HL-60 (cell line): ENCODE data around the gene PAWR.

ENCODE experiments used
- DNase-seq, 2 experiments: peaks; one replicate each; pipeline ENCODE4 v3.0.0-alpha.2; 2010 to 2020; ENCODE audit warnings: low read depth in 1 of 2, low spot score in 1 of 2
- H3K27ac ChIP-seq: fragments of 250-450 bp; sonication (Bioruptor Pico); replicated peaks from 2 replicates; pipeline ENCODE4 v1.5.1; 2020; ENCODE audit warnings: mild to moderate bottlenecking, moderate library complexity
- H3K27me3 ChIP-seq: fragments of 250-450 bp; sonication (Bioruptor Pico); 2 replicates; pipeline ENCODE4 v1.5.1; 2021; ENCODE audit warnings: mild to moderate bottlenecking, moderate library complexity; ENCODE audit not compliant: insufficient read depth, poor library complexity, severe bottlenecking
- H3K4me3 ChIP-seq: replicated peaks from 2 replicates; pipeline ENCODE4 v1.5.1; 2011; ENCODE audit warnings: mild to moderate bottlenecking, control low read depth, low read length; ENCODE audit not compliant: insufficient read depth
- GABPA ChIP-seq: IDR thresholded peaks from 2 replicates; pipeline ENCODE4 v1.6.1; 2012; ENCODE audit warnings: low read depth
- POLR2AphosphoS5 ChIP-seq: IDR thresholded peaks from 2 replicates; pipeline ENCODE4 v1.6.1; 2012; ENCODE audit warnings: low read depth
- SPI1 ChIP-seq: IDR thresholded peaks from 2 replicates; pipeline ENCODE4 v1.6.1; 2012; ENCODE audit warnings: low read depth, mild to moderate bottlenecking, borderline replicate concordance
- TF ChIP-seq, protein P1 (sequence below): IDR thresholded peaks from 2 replicates; pipeline ENCODE4 v1.6.1; 2012; ENCODE audit warnings: low read depth; ENCODE audit not compliant: insufficient replicate concordance
- TF ChIP-seq, protein P2 (sequence below): IDR thresholded peaks from one replicate; pipeline ENCODE4 v1.5.1; 2011; ENCODE audit warnings: low read length, control low read depth, inconsistent platforms; ENCODE audit not compliant: insufficient read depth

The PAWR gene

DNA sequence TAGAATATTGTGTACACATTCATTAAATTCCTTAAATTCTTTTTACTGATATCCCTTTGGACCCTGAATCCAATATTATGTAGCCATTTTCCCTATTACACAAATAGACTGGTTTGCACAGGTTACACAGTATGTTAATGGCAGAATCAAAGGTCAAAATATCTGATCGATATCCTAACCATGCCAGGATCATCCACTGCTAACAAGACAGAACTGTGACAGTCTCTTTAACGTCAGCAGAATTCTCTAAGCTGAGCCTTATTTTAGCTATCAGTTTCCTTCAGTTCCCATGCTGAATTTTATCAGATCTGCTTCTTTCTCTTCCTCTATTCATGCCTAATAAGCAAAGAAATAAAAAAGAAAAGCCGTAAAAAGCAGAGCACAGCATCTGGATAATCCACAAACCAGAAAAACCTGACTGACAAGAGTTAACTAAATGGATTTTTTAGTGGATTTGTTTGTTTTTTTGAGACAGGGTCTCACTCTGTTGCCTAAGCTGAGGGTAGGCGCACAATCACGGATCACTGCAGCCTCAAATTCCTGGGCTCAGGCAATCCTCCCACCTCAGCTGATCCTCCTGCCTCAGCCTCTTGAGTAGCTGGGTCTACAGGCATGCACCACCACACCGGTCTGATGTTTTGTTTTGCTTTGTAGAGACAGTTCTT lies 130.4 kb downstream of the PAWR start:
- no peak for DNase-seq
- Histone ChIP-seq H3K4me3 (no peak overlapping the region), H3K27me3 (no peaks in the 10 kb centered on the region), H3K27ac (no peak overlapping the region)
- TF ChIP-seq SPI1 = no peak

DNA sequence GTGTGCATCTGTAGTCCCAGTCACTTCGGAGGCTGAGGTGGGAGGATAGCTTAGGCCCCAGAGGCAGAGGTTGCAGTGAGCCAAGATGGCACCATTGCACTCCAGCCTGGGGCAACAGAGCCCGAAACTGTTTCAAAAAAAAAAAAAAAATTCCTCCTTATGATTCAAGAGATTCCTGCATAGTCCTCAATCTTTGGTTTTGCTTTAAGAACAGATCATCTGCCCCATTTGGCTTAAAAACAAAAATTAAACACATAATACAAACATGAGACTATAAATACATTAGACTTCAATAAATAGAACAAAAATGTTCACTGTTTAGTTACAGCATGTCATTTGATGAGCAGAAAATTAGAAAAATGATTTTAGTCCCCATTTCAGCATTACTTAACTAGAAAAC lies 131.2 kb downstream of the PAWR start:
- DNase-seq = no peak
- Histone ChIP-seq H3K27ac (no peak overlapping the region), H3K4me3 (no peak overlapping the region), H3K27me3 (no peaks in the 10 kb centered on the region)
- TF ChIP-seq, protein P1, sequence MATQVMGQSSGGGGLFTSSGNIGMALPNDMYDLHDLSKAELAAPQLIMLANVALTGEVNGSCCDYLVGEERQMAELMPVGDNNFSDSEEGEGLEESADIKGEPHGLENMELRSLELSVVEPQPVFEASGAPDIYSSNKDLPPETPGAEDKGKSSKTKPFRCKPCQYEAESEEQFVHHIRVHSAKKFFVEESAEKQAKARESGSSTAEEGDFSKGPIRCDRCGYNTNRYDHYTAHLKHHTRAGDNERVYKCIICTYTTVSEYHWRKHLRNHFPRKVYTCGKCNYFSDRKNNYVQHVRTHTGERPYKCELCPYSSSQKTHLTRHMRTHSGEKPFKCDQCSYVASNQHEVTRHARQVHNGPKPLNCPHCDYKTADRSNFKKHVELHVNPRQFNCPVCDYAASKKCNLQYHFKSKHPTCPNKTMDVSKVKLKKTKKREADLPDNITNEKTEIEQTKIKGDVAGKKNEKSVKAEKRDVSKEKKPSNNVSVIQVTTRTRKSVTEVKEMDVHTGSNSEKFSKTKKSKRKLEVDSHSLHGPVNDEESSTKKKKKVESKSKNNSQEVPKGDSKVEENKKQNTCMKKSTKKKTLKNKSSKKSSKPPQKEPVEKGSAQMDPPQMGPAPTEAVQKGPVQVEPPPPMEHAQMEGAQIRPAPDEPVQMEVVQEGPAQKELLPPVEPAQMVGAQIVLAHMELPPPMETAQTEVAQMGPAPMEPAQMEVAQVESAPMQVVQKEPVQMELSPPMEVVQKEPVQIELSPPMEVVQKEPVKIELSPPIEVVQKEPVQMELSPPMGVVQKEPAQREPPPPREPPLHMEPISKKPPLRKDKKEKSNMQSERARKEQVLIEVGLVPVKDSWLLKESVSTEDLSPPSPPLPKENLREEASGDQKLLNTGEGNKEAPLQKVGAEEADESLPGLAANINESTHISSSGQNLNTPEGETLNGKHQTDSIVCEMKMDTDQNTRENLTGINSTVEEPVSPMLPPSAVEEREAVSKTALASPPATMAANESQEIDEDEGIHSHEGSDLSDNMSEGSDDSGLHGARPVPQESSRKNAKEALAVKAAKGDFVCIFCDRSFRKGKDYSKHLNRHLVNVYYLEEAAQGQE = no peak
- TF ChIP-seq POLR2AphosphoS5 (no peak), GABPA (no peak)
- TF ChIP-seq, protein P2, sequence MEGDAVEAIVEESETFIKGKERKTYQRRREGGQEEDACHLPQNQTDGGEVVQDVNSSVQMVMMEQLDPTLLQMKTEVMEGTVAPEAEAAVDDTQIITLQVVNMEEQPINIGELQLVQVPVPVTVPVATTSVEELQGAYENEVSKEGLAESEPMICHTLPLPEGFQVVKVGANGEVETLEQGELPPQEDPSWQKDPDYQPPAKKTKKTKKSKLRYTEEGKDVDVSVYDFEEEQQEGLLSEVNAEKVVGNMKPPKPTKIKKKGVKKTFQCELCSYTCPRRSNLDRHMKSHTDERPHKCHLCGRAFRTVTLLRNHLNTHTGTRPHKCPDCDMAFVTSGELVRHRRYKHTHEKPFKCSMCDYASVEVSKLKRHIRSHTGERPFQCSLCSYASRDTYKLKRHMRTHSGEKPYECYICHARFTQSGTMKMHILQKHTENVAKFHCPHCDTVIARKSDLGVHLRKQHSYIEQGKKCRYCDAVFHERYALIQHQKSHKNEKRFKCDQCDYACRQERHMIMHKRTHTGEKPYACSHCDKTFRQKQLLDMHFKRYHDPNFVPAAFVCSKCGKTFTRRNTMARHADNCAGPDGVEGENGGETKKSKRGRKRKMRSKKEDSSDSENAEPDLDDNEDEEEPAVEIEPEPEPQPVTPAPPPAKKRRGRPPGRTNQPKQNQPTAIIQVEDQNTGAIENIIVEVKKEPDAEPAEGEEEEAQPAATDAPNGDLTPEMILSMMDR = no peak

DNA sequence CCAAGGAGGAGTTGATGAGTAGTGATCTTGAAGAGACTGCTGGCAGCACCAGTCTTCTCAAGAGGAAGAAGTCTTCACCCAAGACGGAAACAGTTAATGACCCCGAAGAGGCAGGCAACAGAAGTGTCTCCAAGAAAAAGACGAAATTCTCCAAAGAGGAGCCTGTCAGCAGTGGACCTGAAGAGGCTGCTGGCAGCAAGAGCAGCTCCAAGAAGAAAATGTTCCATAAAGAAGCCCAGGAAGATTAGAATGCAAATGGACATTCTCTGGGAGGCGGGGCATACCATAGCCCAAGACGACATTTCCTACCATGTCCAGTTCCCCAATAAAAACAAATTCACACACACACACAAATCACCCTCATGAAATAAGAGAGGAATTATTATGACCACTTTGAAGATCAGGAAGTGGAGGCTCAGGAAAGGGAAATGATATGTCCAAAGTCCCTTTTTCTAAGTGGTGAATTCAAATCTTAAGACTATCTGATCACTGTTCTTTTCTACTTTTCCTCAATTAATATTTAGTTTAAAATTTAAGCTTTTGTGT lies 131.8 kb downstream of the PAWR start:
- no peak overlapping the region for H3K27ac ChIP-seq
- TF ChIP-seq, protein P1 = no peak
- no peak for TF ChIP-seq SPI1
- H3K4me3 ChIP-seq = no peak overlapping the region
- no peaks in the 10 kb centered on the region for H3K27me3 ChIP-seq
- no peak for DNase-seq

DNA sequence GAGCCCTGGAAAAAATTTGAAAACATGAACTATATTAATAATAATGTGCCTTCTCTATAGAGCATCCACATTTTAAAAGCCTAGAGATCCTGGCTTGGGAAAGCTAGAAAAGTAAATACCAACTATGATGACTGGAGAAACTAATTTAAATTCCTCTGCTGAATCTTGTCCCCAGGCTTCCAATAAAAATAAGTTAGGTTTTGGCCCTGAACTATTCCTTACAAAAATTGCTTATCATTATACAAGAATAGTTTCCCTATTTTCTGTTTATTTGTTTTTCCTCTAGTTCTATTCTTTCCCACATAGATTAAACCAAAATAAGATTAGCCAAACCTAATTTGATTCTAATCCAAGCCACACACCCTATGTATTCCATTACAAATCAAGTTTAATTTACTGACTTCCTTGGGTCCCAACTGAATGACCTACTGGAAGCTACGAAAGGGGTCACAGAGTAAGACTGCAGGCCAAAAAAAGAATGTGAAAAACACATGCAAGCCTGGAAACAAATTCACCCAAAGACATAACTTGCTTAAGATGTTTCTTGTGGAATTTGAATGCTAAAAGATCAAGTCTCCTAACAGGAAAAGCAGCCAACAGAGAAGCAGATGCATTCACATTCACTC lies 133.0 kb downstream of the PAWR start:
- no peaks in the 10 kb centered on the region for H3K27me3 ChIP-seq
- no peak for DNase-seq
- no peak for TF ChIP-seq POLR2AphosphoS5
- no peak for TF ChIP-seq GABPA
- TF ChIP-seq, protein P1 = no peak
- TF ChIP-seq, protein P2 = no peak
- no peak for TF ChIP-seq SPI1
- H3K4me3 ChIP-seq = no peak overlapping the region
- no peak overlapping the region for H3K27ac ChIP-seq
